Measurements from ENCODE around the gene EFNA5.

DNA sequence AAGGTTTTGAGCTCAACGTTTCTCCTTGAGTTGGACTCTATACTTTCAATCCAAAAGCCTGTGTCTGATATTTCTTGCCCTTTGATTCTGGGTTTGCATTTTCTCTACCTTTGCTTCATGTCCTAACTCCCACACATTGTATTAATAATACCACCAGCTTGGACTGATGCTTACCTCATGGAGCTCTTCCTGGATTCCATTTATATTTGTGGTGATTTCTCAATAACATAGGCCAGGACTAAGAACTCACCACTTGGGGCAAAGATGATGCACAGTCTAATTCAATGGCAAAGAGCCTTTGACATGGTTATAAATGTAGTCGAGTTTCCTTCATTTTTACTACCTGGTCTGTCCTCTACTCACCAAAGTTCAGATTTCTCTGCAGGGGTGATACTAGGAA is 27.5 kb upstream of the EFNA5 start:
- TF ChIP-seq CTCF (IDR thresholded peaks at IDR 0.05) (no peak), POLR2AphosphoS5 (IDR thresholded peaks at IDR 0.05; ENCODE audit: insufficient read depth in 1 of 2, low read depth in 1 of 2) (no peak), POLR2A (IDR thresholded peaks at IDR 0.05) (no peak)

All from vagina (tissue), 2 donors.